HG03196 (cell line): ENCODE data around the gene CHKA.

ENCODE experiments used
- ATAC-seq: cut with Tn5 transposase; IDR thresholded peaks from one replicate; pipeline ENCODE4 v1.9.1; 2021; ENCODE audit not compliant: unreplicated experiment

CHKA gene

DNA sequence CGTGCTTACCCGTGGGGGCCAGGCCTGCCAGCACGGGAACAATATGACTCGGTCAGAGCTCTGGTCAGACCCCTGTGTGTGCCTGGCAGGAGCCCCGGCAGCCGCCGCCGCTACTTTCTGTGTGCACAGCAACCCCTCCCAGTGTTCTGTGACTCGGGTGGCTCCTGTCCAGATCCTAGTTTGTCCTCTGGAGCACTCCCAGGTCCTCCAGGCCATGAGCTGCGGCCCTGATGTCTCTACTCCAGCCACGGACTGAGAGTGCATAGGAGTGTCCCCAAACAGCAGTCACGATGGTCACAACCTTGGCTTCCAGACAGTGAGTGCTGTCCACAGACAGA is 87.5 kb downstream of the CHKA start:
- ATAC-seq = no peak

DNA sequence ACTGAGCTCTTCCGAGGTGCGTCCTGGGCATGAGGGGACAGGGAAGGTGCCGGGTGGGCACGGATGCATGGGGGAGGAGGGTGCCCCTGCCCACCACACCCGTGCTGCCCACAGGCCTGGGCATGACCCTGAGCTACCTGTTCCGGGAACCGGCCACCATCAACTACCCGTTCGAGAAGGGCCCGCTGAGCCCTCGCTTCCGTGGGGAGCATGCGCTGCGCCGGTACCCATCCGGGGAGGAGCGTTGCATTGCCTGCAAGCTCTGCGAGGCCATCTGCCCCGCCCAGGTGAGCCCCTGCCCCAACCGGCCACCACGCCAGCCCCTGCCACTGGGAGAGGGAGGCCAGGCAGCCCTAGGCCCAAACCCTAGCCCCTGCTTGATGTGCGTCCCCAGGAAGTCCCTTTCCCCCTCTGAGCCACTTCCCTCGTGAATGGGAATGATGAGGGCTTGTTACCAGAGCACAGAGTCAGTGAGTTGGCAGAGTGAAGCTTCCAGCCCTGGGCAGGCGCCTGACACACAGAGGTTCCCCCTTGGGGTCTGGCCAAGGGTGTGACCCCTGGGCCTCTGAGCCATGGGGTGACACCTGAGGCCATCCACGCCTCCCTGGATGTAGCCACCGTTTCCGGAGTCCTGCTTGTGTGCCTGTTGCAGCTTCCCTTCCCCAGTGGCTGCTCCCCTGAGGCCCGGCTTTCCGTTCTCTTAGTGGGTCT is 88.0 kb downstream of the CHKA start:
- no peak for ATAC-seq

DNA sequence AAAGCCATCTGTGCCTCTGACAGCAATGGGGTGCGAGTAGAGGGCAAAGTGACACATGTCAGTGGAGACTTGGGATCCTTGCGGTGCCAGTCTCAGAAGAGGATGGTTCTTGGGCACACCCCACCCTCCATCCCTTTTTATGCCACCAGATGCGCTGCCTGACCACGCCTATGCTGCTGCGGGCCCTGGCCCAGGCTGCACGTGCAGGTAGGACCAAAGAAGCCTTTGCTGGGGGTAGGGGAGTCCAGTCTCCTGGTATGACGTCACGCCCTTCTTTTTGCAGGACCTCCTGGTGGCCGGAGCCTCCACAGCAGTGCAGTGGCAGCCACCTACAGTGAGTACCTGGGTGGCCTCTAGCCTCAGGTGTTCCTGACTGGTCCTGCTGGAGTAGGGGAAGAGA is 89.2 kb downstream of the CHKA start:
- ATAC-seq = no peak

DNA sequence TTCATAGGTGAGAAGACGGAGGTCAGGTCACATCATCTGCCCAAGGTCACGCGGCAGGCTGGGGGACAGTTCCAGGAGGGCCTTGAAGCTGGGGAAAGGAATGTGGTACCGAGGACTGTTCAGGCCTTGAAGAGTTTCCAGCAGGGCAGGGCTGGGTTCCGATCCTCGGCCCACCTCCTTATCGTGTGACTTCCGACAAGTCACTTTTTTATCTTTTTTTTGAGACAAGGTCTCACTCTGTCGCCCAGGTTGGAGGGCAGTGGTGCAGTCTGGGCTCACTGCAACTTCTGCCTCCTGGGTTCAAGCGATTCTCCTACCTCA is 90.1 kb downstream of the CHKA start:
- ATAC-seq = no peak

DNA sequence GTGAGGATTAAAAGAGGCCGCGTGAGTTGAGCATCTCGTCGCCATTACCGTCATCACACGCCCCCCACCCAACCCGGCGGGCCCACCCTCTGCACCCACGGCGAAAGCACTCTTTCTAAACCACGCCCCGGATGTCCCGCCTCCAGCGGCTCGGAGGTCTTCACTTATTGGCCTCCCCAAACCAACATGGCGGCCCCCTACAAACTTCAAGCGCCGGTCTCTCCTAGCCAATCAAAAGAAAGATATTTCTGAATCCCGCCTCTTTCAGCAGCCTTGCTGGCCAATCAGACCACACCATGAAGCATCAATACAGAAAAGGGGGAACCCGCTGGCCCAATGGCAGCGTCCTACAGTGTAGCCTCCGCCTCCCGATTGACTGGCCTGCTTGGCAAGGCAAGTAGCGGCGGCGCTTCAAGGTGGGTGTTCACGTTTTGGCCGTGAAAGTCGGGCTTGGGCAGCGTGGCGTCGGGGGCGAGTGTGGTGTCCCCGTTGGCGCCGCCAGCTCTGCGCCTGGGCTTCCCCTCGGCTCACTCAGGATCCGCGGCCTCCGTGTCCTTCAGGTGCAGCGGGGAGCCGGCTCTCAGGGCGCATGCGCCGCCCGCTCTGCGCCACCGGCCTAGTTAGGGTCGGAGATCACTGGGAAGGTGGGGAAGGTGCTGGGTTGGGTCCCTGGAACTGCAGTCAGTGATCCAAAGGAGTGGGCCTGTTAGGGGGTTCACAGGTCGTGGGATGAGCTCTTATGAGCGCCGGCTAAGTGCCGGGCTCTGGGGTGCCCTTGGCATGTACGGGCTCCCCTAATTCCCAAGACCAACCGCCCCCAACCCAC is 90.7 kb downstream of the CHKA start, which contains the start of gene NDUFS8:
Gene NDUFS8 (plus strand): TSS at position 364 of the 826 bp plus-strand sequence. CDS start 1,471 bp downstream, outside the sequence.
- ATAC-seq = peak; percentile 86

DNA sequence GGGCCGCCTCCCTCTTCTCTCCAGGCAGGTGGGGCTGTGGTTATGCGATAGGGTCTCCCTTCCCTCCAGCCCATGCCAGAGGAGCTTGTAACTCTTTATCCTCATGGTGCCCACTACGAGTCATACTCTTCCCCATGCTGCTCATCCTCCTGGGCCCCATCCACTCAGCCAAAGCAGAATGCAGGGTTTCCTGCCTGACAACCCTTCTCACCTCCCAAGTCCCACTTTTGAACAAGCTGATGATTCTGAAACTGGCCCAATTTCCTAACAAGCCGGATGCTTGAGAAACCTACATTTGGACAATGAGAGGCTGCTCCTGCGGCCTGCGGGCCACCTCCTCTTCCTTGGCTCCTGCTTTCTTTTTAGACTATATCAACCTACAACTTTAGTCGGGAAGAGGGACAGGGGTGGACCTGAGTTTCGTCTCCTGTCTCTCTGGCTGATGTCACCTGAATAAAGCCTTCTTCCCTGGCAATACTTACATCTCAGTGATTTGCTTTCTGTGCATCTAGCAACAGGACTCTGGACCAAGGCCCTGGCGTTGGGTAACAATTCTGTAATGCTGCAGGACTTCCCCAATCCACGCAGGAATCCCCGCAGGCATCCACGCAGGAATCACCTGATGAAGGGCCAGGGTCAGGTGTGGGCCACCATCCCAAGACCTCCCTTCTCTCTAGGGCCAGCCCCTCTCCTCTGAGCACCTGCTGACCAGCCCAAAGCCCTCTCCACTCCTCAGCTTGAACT is 92.2 kb downstream of the CHKA start:
- no peak for ATAC-seq

DNA sequence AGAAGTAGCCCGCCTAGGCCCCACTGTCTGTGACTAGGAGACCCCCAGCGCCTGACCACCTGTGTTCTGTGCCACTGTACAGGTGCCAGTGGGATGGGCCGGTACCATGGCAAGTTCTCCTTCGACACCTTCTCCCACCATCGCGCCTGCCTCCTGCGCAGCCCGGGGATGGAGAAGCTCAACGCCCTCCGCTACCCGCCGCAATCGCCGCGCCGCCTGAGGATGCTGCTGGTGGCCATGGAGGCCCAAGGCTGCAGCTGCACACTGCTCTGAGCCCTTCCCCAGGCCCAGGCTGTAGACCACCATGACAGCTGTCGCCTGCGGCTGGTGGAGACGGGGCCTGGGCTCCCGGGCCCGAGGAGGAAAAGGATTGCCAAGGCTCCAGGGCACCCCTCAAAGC is 93.5 kb downstream of the CHKA start:
- ATAC-seq = no peak

DNA sequence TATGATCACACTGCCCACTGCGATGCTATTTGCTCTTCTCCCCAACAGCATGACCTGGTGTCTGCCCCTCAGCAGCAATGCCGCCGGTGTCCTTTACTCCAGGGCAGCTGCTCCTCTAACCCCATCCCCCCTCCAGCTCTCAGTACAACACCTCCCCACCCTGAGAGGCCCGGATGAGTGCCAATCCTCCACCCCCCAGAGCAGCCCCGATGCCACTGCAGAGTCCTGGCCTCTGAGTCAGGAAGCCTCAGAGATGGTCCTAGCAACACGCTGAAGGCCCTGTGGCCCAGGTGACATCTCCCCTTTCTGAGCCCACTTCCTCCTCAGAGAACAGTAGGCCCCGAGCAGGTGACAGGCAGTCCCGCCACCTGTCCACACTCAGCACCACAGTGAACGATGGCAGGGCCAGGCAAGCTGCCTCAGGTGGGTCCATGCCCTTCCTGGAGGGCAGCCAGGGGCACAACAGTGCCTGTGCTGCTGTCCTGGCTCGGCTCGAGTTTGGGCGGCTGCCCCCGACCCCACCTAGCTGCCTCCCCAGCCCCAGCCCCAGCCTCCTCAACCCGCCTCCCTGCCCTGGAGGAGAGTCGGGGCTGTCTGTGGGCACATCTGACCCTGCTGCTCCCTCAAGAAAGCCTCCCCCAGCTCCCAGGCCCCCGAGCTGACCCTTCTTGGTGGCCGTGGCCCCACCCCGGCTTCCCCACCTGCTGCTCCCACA is 94.6 kb downstream of the CHKA start:
- ATAC-seq = no peak

DNA sequence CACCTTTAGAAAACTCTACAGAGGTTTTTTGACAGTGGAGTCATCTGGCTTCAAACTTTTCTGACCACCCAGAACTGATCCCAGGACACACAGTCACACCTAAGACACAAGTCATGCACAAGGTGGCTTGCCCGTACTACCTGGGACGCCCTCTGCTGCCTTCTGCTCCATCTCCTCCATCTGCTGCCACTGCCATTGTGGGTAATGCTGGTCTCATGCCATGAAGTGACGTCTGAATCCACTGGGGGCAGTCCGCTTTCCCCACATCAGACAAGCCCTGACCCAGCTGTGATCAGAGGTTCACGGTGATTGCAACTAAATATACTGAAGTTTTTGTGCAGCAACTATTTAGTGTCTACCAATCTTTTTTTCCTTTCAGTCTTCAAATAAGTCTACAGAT is 96.1 kb downstream of the CHKA start:
- ATAC-seq = no peak

DNA sequence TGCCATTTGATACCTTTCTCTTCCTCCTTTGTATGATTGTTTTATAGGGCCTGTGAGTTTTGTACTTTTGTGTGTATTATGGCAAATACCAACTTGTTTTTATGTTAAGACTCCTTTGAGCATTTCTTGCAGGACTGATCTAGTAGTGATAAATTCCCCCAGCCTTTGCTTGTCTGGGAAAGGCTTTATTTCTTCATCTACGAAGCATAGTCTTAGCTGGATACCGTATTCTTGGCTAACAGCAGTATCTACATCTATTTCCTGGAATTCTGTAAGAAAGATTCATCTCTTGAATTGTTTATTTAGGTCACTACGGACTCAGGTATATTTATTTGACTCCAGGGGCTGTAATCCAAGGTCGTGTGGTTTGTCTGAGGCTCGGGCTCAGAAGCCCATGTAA is 96.7 kb downstream of the CHKA start:
- ATAC-seq = no peak

DNA sequence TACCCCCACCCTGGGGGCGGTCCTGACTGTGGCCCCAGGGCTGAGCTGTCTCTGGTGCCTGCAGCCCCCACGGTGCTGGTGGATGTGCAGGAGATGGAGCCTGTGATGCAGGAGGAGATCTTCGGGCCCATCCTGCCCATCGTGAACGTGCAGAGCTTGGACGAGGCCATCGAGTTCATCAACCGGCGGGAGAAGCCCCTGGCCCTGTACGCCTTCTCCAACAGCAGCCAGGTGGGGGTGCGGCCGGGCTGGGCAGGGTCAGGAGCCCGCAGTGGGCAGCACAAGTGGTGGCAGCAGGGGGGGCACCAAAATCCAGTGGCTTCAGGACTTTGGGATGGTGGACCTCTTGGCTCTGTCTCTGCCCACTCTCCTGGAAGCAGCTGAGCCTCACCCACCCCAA is 98.7 kb downstream of the CHKA start:
- ATAC-seq = no peak

DNA sequence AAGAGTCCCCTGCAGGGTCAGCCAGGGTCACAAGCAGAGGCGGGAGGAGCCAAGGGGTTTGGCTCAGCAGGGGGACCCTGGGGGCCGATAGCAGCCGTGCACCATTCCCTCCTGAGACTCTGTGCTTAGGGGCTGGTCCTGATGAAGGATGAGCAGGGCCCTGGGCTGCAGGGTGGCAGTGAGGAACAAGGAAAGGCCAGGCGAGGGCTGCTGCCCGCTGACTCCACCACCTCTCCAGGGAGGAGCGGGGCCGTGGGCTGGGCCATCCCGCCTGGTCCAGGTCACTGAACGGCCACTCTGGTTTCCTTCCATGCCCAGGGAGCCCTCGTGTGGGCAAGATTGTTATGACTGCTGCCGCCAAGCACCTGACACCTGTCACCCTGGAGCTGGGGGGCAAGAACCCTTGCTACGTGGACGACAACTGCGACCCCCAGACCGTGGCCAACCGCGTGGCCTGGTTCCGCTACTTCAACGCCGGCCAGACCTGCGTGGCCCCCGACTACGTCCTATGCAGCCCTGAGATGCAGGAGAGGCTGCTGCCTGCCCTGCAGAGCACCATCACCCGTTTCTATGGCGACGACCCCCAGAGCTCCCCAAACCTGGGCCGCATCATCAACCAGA is 99.9 kb downstream of the CHKA start:
- no peak for ATAC-seq

DNA sequence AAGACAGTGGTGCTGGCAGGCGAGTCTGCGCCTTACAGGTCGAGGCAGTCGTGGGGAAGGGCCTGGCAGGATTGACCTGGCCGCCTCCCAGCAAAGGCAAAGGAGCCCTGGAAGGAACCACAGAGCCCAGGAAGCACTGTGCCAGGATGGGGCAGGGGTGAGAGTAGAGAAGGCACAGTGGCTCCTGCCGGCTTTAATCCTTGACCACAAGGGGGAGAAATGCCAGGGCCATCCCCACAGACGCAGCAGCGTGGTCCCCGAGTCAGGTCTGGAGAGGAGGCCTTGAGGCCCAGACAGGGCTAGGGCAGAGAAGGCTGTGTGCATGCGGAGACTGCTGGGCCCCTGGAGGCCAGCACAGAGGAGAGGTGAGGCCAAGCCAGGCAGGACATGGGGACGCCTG is 100.6 kb downstream of the CHKA start:
- no peak for ATAC-seq

DNA sequence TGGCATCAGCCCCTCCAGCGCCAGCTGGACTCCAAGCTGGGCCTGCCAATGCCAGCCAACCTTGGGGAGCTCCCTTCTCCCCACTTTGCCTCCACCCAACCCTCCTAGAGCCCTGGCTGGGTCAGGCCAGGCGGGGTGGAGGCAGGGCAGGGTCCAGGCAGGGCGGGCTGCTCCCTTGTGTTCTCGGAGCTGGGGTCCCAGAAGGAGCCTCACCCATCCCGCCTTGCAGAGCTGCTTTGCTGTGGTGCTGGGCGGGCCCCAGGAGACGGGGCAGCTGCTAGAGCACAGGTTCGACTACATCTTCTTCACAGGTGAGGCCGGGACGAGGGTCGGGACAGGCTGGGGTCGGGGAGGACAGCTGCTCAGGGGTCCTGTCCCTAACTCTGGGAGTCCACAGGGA is 101.7 kb downstream of the CHKA start:
- ATAC-seq = no peak

DNA sequence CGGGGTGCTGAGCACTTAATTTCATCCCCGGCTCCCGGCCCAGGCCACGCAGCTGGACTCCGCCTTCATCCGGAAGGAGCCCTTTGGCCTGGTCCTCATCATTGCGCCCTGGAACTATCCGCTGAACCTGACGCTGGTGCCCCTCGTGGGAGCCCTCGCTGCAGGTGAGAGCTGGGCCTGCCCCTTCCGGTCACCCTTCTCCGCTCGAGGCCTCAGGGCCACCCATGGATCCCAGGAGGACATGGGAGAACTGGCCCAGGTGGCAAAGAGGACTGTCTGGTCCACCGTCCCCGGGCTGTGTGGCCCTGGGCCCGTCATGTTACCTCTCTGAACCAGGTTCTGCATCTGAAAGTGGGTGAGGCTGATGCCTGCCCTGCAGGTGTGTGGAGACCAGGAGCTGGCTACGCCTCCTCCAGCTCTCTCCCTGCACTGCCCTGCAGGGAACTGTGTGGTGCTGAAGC is 102.4 kb downstream of the CHKA start:
- ATAC-seq = no peak

DNA sequence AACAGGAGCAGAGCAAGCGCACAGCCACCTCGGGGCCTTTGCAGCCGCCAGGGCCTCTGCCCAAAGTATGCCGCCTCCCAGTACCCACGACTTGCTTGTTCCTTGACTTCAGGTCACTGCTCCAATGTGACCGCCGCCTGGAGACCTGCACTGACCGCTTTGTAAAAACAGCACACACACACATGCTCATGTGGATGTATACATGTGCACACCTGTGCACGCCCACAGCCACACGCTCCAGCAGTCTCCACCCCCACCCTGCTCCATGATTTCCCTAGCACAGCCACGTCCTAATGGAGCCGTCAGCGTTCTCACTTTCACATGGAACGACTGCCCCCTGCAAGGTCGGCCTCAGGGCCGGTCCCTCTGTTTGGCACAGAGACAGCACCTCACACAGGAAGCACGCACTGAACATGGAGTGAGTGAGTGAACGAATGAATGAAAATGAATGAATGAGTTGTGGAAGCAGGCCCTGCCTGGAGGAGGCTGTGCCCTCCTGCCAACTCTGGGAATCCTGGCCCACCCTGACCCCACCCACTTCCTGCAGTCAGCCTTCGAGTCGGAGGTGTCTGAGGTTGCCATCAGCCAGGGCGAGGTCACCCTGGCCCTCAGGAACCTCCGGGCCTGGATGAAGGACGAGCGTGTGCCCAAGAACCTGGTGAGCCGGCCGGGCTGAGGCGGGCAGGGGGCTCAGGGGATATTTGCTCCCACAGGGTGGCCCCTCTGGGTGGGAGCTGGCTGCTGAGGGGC is 103.0 kb downstream of the CHKA start:
- no peak for ATAC-seq

DNA sequence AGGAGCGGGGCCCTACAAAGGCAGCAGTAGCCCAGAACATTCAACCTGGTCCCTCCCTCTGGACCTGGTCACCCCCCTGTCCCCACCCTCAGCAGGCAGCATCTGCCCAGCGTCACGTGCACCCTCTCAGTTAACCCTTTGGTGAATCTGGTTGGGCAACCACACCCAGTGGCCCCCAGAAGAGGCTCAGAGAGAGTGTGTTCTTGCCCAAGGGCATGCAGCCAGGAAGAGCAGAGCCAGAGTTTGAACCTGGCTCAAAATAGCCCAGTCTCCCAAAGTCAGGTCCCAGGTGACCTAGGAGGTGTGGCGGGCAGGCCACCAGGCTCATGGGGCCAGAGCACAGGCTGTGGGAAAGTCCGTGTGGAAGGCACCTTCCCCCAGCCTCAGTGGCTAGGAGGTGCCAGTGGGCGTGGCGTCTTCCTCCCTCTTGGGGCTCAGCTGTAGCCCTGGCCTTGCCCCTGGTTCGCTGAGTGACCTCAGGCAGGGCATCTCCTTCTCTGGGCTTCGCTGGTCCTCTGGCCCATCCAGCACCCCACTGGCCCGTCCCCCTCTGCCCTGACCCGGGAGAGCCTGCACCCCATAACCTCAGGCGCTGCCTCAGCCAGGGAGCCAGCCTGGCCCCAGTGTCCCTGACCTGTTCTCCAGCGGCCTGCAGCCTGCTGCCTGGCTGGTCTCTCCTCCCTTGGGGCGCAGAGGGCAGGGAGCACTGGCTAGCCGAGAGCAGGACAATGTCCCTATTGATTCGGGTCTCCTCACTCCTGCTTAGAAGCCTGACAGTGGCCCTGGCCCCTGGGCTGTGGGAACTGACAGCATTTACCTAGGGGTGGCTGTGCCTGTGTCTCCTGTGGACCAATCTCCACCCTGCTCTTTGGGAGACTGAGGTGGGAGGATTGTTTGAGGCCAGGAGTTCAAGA is 104.0 kb downstream of the CHKA start:
- ATAC-seq = no peak

DNA sequence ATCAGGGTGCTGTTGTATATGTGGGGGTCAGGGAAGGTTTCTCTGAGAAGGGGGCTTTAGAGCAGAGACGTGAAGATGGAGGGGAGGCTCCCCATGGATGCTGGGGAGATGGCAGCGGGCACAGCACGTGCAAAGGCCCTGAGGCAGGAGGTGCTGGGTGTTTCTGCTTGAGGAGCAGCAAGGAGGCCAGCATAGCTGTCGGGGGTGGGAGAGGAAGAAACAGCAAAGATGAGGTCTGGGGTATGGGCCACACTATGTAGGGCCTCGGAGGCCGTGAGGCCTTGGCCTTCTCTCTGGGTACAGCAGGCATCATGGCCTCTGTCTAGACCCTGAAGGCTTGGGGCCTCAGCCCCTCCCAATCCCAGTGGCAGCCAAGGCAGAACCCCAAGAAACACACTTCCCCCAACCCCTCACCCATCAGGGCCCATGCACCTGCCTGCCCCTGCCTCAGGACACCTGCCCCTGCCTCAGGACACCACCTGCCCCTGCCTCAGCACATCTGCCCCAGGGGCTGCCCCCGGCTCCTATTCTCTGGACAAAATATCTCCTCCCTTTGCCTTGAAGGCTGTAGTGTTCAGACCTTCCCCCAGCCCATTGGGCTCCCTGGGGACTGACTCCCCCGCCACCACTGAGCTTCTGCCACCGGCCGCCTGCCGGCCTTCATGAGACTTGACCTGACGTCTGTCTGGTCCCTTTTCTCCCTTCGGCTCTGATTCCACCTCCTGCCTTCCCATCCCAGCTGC is 104.9 kb downstream of the CHKA start:
- ATAC-seq = no peak
